GOT3 (cell line): ENCODE data around the gene LHX3.
A peak's percentile ranks its signal among the peaks of the same experiment; 100 is the strongest.

Experiments
- DNase-seq: peaks from one replicate; lab custom pipeline; 2025; ENCODE audit warnings: mixed read lengths; lab: John Stamatoyannopoulos, UW

The LHX3 gene

DNA sequence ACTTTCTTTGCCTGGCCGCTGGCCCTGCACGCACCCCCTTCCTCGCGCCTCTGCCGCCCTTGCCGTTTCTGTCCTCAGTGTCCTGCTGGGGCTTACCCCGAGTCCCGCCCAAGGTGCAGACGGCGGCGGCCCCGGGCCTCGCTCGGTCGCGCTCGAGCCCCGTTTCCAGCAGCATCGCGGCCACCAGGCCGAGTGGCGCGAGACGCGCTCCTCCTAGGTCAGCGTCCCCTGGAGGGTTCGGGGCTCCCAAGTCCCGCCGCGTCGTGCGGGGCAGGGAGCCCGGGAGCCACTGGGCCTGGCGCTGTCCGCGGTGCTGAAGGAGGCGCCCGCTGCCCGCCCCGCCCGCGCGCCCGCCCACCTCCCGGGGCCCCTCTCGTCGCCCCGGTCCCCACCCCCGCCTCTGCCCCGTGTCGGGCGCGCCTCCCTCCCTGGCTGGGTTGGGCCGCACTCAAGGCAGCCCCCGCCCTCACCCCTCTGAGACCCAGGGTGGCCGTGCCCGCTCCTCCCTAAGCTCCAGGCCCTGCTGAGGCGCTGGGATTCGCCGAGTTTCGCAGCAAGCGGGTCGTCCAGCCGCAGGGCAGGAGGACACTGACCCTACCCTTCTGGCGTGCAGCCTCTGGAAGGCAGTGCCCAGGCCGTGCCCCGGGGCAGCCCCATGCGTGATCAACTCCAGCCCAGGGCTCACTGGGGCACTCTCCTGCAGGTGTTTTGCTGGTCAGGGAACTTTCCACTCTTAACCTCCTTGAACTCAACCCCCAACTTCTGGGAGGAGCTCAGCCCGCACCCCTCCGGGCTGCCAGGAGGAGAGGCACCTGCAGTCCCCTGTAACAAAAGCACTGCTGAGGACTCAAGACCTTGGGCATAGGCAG, at the start of gene LHX3:
TSS of gene LHX3 (minus strand) at position 291 of the 869 bp plus-strand sequence. CDS start at position 175, 116 bp downstream.
- no peak for DNase-seq

DNA sequence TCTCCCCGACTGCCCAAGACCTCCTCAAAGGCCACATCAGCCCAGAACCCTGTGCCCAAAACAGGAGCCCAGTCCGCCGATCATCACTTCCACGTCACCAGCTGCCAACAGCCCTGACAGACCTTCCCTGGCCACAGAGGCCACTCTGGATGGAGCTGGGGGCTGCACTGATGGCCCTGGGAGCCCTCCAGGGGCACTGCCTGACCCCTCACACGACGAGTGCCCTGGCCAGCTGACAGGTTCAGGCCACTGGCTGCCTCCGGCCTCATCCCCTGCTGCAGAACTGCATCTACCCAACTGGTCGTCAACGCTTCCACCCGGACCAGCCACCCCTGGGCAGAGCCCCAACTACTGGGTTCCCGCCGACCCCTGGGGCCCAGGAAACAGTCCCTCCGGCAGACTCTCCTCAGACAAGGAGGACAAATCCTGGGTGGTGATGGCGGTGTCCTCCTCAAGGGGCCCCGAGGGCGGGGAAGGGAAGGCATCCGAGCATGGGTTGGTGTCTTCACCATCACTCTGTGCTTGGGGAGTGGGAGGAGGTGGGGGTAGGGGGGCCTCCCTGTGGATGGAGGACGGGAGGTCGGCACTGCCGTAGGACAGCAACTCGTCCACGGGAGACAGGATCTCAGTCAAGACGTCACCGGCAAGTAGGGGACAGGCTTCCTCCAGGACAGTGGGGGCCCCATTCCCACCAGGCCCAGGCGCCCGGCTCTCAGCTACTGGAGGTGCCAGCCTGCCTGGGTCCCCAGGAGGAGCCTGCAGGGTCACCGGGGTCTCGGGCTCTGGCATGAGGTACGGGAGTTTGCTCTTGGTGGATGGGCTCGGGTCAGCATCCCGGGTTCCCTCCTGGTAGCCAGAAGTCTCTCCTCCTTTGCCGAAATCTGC, 48.6 kb upstream of the LHX3 start:
- no peak for DNase-seq

- no peak for DNase-seq
Observed at GRCh38 chr9:136252846-136253245, 47.9 kb upstream of the LHX3 start.

DNA sequence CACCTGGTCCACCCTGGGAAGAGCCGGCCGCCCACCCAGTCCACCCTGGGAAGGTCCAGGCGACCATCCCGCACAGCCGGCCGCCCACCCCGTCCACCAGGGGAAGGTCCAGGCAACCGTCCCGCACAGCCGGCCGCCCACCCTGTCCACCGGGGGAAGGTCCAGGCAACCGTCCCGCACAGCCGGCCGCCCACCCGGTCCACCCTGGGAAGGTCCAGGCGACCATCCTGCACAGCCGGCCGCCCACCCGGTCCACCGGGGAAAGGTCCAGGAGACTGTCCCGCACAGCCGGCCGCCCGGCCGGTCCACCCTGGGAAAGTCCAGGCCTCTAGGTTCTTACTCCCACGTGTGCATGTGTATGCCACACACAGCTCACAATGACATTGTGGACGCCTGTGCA, 47.4 kb upstream of the LHX3 start:
- no peak for DNase-seq

DNA sequence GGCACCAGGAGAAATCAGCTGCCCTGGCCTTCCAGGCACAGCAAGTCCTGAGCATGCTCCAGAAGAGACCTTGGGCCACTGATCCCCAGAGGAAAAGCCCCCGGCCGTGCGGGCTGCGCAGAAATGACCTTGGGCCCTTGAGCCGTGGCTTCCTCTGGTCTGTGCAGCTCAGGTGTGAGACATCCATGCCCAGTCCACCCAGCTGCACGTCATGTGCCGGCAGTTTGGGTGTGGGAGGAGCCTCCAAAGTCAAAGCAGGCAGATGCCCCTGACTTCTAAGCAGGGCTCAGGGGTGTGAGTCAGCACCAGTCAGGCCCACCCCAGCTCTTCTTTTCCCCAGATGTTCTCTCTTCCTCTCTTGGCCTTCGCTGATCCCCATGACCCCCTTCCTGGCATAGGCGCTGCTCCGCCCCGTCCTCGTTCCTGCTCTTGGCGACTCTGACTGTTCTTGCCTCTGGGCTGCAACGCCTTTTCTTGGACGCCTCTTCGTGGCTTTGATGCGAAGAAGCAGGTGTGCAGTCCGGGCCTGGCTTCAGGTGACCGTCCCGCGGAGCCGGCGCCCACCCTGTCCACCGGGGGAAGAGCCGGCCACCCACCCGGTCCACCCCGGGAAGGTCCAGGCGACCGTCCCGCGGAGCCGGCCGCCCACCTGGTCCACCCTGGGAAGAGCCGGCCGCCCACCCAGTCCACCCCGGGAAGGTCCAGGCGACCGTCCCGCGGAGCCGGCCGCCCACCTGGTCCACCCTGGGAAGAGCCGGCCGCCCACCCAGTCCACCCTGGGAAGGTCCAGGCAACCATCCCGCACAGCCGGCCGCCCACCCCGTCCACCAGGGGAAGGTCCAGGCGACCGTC, 46.6 kb upstream of the LHX3 start:
- no peak for DNase-seq

DNA sequence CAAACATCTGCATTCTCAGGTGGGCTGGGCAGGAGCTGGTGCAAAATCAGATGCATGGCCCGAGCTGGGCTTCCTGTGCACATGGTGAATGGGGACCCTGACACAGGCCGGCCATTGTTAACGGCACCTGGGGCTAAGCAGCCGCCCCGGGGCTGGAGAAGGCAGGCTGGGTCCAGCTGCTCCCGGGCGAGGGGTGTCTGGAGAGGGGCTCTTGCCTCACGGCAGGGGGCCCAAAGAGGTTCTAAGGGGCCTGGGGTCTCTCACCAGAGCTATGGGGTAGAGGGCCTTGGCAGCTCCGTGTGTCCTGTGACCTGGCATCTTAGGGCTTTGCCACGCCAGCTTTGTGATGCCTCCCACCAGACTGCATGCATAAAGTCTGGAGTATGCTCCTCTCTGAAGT, 45.7 kb upstream of the LHX3 start:
- DNase-seq = no peak

DNA sequence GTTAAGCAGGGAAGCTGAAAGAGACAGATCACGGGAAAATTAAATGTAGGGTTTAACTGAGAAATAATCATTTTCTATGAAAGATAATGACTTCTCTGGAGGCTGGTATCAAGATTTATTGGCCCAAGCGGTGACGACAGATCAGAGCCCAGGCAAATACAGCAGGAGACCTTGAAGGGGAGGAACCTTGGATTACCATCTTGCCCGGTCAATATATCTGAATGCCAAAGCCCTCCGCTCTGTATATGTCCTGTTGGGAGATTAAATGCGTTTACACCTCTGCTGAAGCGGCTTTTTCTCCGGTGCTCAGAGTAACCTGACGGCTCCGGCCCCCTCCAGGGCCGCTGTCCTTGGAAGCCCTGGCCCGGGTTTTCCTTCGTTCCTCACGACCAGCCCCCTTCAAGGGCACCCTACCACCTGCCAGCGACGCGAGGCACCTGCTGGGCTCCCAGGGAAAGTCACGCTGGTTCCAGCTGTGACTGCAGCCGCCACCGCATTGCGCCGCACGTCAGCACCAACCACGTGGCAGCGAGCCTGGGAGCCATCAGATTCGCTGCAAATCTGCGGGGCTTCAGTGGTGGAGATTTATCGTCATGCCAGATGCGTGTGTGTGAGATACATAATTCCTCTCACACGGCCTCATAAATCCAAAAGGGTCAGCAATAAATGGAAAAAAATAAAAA, 45.1 kb upstream of the LHX3 start:
- DNase-seq = no peak

GRCh38 chr9:136248951-136249876, 44.3 kb upstream of the LHX3 start:
- no peak for DNase-seq

DNA sequence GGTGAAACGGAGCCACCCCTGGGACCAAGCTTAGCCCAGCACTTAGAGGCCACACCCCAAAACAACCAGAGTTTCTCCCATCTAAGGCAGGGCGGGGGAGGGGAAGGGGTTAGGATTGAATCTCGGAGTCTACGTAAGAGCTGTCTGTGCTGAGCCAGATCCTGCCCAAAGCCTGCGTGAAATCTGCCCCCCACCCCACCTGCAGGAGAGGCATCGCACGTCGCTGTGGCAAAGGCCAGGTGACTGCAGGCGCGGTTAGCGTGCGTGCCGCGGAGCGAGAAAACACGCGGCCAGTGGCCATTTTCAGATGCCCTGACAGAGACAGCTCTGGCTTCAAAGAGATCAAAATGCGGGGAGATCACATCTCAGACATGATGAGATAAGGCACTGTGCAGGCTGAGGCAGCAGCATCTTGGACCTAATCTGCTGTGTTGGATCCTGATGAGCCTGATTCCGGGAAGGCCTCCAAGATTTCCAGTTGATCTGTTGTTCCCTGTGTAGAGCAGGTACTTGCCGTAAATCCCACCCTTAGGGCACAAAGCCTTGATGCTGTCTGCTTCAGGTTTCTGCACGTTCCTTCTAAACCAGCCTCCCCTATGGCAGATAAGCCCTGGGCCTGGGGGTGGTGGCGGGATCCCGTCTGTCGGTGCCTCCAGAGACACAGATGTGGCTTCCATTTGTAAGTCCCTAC, 43.2 kb upstream of the LHX3 start:
- DNase-seq = no peak

- no peak for DNase-seq
Observed at GRCh38 chr9:136247551-136247916, 42.6 kb upstream of the LHX3 start.

DNA sequence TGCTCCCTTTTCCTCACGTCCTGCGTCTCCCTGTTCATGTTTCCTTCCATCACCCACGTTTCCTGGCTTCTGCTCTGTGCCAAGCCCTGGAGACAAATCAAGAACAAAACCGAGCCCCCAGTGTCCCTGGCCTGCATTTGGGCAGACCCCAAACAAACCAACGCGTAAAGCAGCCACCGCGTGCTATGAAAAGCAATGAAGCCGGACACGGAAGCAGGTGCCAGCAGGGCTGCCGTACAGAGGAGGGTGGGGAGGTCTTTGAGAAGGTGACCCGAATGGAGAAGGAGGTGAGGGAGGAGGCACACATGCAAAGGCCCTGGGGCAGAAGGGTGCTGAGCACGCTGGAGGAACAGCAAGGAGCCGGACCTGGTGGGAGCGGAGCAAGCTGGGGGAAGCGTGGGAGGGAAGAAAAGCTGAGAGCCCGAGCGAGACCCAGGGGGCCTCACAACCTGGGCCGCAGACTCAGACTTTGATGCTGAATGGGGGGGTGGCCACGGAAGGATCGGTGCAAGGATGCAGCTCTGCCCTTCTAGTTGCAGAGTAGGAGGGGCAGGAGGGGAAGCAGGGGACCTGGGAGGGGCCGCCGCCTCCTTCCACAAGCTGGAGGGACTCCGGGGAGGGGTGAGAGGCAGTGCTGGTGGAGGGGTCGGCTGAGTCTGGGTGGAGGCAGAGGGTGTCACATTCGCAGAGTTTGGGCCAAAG, 42.1 kb upstream of the LHX3 start:
- DNase-seq = no peak

DNA sequence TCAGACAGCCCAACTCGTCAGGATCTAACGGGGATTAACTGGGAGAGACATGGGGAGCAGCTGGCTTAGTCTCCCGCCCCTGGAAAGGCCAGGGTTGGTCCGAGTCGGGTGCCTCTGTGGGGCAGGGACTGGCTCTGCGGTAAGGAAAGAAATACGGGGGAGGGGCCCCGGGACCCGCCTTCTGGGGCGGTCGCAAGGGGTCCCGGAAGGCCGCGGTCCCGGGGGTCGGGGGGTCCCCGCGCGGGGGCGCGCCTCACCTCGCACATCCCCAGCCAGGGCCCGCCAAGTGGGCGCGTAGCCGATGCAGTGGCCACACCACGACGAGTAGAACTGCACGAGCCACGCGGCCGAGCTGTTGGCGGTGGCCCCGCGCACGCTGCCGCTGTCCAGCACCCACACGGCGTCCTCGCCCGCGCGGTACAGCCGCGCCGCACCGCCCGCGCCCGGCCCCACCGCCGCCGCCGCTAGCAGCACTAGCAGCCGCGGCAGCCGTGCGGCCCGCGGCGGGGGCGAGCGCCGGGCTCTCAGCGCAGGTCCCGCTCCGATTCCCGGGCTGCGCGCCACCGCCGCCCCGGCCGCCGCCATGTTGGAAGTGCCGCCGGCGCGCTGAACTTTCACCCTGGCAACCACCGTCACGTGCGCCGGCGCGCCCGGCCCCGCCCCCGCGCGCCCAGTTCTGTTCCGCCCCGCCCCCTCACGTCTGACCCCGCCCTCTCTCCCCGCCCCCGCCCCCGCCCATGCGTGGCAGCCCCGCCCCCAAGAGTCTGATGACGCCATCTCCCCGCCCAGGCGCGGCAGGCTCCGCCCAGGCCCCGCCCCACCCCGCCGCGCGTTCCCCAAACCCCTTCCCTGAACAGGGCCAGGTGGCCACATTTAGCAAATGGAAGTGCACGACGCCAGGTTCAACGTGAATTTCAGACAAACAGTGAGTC, 40.6 kb upstream of the LHX3 start, which contains the start of gene QSOX2:
TSS of gene QSOX2 (minus strand) at position 594 of the 932 bp plus-strand sequence. CDS start at position 585, 9 bp downstream.
- peak; percentile 62 for DNase-seq

GRCh38 chr9:136244969-136245218, 40.0 kb upstream of the LHX3 start:
- DNase-seq = no peak

DNA sequence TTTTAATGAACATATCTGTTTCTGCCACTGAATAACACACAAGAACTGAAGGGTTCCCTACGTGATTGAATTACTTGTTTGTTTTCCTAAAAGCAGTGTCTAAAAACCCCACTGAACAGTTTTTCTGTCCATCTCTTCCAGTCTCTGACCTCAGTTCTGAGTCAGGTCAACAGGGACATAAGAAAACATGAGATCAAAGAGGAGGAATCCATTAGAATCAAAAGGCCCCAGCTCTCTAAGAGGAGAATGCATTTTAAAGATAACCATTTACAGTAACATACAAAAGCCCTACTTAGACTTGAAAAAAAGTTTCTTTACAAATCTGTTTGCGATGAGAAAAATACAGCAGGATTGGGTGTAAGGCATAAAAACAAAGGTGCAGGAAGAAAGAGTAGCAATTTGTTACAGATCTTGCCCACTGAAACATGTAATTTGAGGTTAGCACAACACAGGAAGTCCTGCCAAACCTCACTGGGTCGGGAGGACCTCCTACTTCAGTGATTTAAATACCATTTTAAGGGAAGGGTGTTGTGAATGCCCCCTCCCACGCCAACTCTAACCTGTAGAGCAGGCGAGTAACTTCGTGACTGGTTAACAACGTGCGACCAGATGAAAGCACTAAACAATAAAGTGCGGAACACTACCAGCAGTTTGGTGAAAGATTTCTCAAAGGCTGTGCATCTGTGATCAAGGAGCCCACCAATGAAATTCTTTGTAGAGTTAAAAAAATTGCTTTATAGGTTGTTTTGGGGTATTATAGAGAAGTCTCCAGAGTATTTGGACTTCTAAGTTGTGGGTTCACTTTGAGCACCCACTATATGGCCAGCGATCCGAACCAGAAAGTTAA, 39.4 kb upstream of the LHX3 start:
- DNase-seq = no peak

GRCh38 chr9:136243631-136244030, 38.7 kb upstream of the LHX3 start:
- no peak for DNase-seq

GRCh38 chr9:136242918-136243525, 38.1 kb upstream of the LHX3 start:
- no peak for DNase-seq

GRCh38 chr9:136242248-136242647, 37.3 kb upstream of the LHX3 start:
- DNase-seq = no peak
